ENCODE measurements around the gene MEGF8. TPM values are rescaled to one million over a fixed set of nuclear protein-coding genes. Genes with fewer than 3 reads are reported as not detected.
A peak's percentile ranks its signal among the peaks of the same experiment; 100 is the strongest.

MEGF8 gene
- total RNA-seq, 1 donor from 2014 or later, result 72.8 TPM

DNA sequence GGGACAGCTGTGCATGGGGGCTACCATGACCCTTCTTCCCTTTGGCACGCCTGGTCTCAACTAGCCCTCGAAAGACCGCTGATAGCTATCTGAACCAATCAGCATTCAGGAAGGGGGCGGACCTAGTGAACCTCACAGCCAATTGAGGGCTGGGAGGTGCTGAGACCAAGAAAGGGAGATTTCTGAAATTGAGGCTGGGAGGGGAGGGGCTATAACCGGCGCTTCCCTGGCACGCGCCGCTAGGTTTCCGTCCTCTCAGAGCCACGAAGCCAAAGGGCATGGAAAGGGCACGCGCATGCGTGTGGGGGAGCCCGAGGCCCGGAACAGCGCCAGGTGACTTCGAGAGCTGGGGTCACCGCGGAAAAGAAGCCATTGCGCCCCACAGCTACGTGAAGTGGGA, 18.8 kb upstream of the MEGF8 start:
- TF ChIP-seq, protein P1, sequence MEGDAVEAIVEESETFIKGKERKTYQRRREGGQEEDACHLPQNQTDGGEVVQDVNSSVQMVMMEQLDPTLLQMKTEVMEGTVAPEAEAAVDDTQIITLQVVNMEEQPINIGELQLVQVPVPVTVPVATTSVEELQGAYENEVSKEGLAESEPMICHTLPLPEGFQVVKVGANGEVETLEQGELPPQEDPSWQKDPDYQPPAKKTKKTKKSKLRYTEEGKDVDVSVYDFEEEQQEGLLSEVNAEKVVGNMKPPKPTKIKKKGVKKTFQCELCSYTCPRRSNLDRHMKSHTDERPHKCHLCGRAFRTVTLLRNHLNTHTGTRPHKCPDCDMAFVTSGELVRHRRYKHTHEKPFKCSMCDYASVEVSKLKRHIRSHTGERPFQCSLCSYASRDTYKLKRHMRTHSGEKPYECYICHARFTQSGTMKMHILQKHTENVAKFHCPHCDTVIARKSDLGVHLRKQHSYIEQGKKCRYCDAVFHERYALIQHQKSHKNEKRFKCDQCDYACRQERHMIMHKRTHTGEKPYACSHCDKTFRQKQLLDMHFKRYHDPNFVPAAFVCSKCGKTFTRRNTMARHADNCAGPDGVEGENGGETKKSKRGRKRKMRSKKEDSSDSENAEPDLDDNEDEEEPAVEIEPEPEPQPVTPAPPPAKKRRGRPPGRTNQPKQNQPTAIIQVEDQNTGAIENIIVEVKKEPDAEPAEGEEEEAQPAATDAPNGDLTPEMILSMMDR (IDR thresholded peaks at IDR 0.05; ENCODE audit: partially characterized antibody, unreplicated experiment), result no peak
- Mint-ChIP-seq H3K4me3 (ENCODE audit: unreplicated experiment) (no peak overlapping the region), H3K27ac (ENCODE audit: unreplicated experiment) (no peak overlapping the region), H3K27me3 (ENCODE audit: unreplicated experiment) (peaks cover 15% of the 10 kb centered on the region), H3K36me3 (ENCODE audit: unreplicated experiment) (peaks cover 5% of the 10 kb centered on the region), H3K9me3 (ENCODE audit: unreplicated experiment) (peaks cover 13% of the 10 kb centered on the region), H3K4me1 (ENCODE audit: low read depth, unreplicated experiment) (peaks cover 10% of the 10 kb centered on the region)
- DNase-seq, result no peak

DNA sequence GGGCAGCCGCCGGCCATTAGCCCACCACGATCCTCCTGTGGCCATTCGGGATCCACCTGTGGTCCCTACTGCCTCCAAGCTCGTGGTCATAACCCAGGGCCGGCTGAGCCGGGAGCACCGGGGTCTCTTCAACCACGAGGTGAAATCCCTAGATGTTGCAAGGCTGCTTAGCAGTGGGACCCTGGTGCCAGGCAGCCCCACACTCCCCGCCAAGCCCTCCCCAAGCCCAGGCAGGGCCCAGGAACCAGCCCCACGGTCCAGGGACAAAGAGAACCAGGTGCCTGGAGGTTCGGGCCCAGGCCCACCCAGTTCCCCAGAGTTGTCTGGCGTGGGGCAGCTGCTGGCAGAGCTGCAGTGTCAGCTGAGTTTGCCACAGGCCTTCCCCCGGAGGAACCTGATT, 15.7 kb upstream of the MEGF8 start:
- Mint-ChIP-seq H3K9me3 (ENCODE audit: unreplicated experiment) (peaks cover 11% of the 10 kb centered on the region), H3K4me1 (ENCODE audit: low read depth, unreplicated experiment) (peaks cover 2% of the 10 kb centered on the region), H3K27me3 (ENCODE audit: unreplicated experiment) (peaks cover 10% of the 10 kb centered on the region), H3K27ac (ENCODE audit: unreplicated experiment) (no peak overlapping the region), H3K4me3 (ENCODE audit: unreplicated experiment) (no peak overlapping the region), H3K36me3 (ENCODE audit: unreplicated experiment) (peaks cover 5% of the 10 kb centered on the region)
- no peak for DNase-seq
- TF ChIP-seq, protein P1 (IDR thresholded peaks at IDR 0.05; ENCODE audit: partially characterized antibody, unreplicated experiment), result no peak

DNA sequence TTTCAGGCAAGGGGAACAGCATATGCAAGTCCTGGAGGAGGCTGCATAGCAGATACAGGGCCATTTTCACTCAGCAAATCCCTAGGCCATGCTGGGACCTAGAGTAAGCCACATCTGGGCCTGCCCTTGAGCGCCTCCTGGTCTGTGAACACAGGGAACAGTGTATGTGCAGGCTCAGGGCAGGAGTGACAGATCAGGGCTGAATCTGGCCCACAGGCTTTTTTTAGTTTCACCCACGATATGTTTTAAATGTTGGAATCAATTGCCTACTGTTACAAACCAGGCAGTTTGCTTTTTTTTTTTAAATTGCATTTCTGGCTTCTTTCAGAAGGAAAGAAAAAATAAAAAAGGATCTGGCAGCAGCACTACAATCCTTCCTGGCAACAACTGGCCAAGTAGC, 13.8 kb upstream of the MEGF8 start:
- Mint-ChIP-seq H3K27ac (ENCODE audit: unreplicated experiment) (no peak overlapping the region), H3K4me3 (ENCODE audit: unreplicated experiment) (peak overlapping the region; percentile 69), H3K27me3 (ENCODE audit: unreplicated experiment) (peaks cover 10% of the 10 kb centered on the region), H3K36me3 (ENCODE audit: unreplicated experiment) (peaks cover 5% of the 10 kb centered on the region), H3K4me1 (ENCODE audit: low read depth, unreplicated experiment) (peaks cover 3% of the 10 kb centered on the region), H3K9me3 (ENCODE audit: unreplicated experiment) (peaks cover 10% of the 10 kb centered on the region)
- TF ChIP-seq, protein P1 (IDR thresholded peaks at IDR 0.05; ENCODE audit: partially characterized antibody, unreplicated experiment), result no peak
- no peak for DNase-seq

DNA sequence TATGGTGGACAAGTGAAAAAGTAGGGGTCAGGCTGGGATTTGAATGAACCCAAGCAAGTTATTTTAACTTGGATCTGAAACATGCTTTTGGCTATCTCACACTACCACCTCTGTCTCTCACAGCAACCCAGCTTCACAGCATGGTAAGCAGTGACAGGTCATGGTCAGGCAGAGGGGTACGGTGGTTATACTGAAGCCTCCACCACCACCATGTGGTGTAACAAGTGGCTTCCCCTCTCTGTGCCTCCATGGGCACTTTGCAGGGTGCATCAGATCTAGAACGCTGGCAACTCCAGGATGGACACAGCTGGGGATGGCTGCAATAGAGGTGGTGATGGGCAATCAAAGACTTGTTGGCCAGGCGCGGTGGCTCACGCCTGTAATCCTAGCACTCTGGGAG, 13.1 kb upstream of the MEGF8 start:
- H3K27me3 Mint-ChIP-seq (ENCODE audit: unreplicated experiment), result peaks cover 7% of the 10 kb centered on the region

DNA sequence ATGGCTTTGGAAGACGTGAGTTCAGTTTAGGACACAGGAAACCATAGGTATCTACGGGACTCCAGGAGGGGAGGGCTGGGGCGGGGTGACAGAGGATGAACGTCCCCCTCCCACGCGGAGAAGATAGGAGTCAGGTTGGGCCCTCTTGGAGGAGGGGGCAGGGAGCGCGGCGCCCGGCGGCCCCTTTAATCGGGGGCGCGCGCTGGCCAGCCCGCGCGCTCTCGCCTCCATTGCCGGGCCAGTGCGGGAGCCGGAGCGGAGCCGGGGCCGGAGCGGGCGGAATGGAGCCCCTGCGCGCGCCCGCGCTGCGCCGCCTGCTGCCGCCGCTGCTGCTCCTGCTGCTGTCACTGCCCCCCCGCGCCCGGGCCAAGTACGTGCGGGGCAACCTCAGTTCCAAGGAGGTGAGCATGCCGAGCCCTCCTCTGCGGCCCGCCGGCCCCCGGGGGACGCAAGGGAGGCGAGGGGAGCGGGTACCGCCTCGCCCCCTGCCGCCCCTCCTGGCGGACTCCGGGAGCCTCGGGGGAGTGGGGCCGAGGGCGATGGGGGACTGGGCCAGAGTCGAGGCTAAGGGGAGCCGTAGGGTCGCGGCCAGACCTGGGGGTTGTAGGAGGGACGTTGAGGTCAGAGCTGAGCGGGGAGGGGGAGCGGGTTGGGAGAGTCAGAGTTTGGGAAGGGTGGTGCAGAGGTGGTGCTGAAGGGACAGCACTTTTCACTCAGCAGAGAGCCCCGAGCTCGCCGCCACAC, 12.2 kb upstream of the MEGF8 start, which contains the start of gene TMEM145:
TMEM145 (plus strand) TSS at position 214 of the 744 bp plus-strand sequence; CDS start at position 282, 68 bp downstream.
- TF ChIP-seq, protein P1 (IDR thresholded peaks at IDR 0.05; ENCODE audit: partially characterized antibody, unreplicated experiment), result no peak
- Mint-ChIP-seq H3K36me3 (ENCODE audit: unreplicated experiment) (no peaks in the 10 kb centered on the region), H3K9me3 (ENCODE audit: unreplicated experiment) (peaks cover 12% of the 10 kb centered on the region), H3K27ac (ENCODE audit: unreplicated experiment) (peak within 1 kb of the TSS; percentile 5), H3K27me3 (ENCODE audit: unreplicated experiment) (peaks cover 6% of the 10 kb centered on the region), H3K4me1 (ENCODE audit: low read depth, unreplicated experiment) (peaks cover 10% of the 10 kb centered on the region), H3K4me3 (ENCODE audit: unreplicated experiment) (peak within 1 kb of the TSS; percentile 88)
- DNase-seq, result peak; percentile 79

More for the DNA sequence above, 13.1 kb upstream of the MEGF8 start:
- no peak overlapping the region for H3K27ac Mint-ChIP-seq (ENCODE audit: unreplicated experiment)
- DNase-seq, result no peak
- TF ChIP-seq, protein P1 (IDR thresholded peaks at IDR 0.05; ENCODE audit: partially characterized antibody, unreplicated experiment), result no peak
- H3K4me3 Mint-ChIP-seq (ENCODE audit: unreplicated experiment), result peak overlapping the region; percentile 88
- peaks cover 9% of the 10 kb centered on the region for H3K4me1 Mint-ChIP-seq (ENCODE audit: low read depth, unreplicated experiment)
- H3K9me3 Mint-ChIP-seq (ENCODE audit: unreplicated experiment), result peaks cover 11% of the 10 kb centered on the region
- peaks cover 5% of the 10 kb centered on the region for H3K36me3 Mint-ChIP-seq (ENCODE audit: unreplicated experiment)
